ENCODE measurements around the gene ABCE1.

DNA sequence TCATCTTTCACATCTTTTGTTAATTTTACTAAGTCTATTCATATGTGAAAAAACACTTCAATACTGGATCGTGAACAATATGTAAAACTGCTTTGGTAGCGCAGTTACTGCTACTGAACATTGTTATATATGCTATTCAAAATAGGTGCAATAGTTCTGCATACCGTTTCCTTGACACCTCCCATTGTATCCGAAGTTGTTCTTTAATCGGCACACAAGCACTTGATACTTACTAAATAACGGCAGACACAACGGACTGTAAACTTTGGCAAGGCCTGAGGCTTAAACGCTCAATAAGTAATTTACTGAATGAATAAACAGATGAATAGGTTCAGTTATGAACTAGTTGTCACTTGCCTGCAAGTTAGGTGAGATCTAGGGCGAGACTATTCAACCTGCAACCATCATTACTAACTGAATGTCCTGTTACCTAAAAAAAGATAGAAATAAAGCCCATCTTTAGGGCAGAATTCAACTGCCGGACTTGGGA is 735 bp upstream of the ABCE1 start:
- TF ChIP-seq, protein P1, sequence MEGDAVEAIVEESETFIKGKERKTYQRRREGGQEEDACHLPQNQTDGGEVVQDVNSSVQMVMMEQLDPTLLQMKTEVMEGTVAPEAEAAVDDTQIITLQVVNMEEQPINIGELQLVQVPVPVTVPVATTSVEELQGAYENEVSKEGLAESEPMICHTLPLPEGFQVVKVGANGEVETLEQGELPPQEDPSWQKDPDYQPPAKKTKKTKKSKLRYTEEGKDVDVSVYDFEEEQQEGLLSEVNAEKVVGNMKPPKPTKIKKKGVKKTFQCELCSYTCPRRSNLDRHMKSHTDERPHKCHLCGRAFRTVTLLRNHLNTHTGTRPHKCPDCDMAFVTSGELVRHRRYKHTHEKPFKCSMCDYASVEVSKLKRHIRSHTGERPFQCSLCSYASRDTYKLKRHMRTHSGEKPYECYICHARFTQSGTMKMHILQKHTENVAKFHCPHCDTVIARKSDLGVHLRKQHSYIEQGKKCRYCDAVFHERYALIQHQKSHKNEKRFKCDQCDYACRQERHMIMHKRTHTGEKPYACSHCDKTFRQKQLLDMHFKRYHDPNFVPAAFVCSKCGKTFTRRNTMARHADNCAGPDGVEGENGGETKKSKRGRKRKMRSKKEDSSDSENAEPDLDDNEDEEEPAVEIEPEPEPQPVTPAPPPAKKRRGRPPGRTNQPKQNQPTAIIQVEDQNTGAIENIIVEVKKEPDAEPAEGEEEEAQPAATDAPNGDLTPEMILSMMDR (conservative IDR thresholded peaks at IDR 0.05; ENCODE audit: low read depth, low read length): no peak
- no peak for TF ChIP-seq EZH2 (IDR thresholded peaks at IDR 0.05; ENCODE audit: borderline replicate concordance, low read depth, low read length, poor library complexity, severe bottlenecking)
